Gastrocnemius medialis (tissue), 4 donors: Measurements from ENCODE around the gene WDSUB1. TPM values are rescaled to one million over a fixed set of nuclear protein-coding genes. Genes with fewer than 3 reads are reported as not detected.

Source experiments
- ATAC-seq, 2 donors: fragments of 150-250 bp; one replicate each; pipeline ENCODE4 v1.9.1; 2016
- DNase-seq, 2 donors: peaks; one replicate each; pipeline ENCODE4 v3.0.0-alpha.2; 2019
- H3K27ac ChIP-seq, 4 donors: fragments of 200-600 bp; sonication (generic); 1 replicate in 1 of 4; 2 replicates in 3 of 4; pipeline ENCODE4 v1.5.1; 2016 to 2018; ENCODE audit warnings: mild to moderate bottlenecking in 2 of 4, moderate library complexity in 1 of 4
- H3K27me3 ChIP-seq, 3 donors: fragments of 200-600 bp; sonication (generic) in 2 of 3; 1 replicate in 1 of 3; 2 replicates in 2 of 3; pipeline versions ENCODE4 v1.5.1 to v1.6.0; 2016 to 2019; ENCODE audit warnings: mild to moderate bottlenecking in 1 of 3, moderate library complexity in 1 of 3
- H3K36me3 ChIP-seq, 2 donors: fragments of 200-600 bp; sonication (generic) in 1 of 2; one replicate each; pipeline ENCODE4 v1.5.1; 2017 to 2018
- H3K4me1 ChIP-seq, 2 donors: fragments of 200-600 bp; sonication (generic) in 1 of 2; one replicate each; pipeline ENCODE4 v1.5.1; 2016 to 2017; ENCODE audit warnings: mild to moderate bottlenecking in 2 of 2
- H3K4me3 ChIP-seq, 4 donors: fragments of 200-600 bp; sonication (generic) in 3 of 4; 1 replicate in 1 of 4; 2 replicates in 3 of 4; pipeline ENCODE4 v1.5.1; 2016 to 2019; ENCODE audit warnings: mild to moderate bottlenecking in 2 of 4
- H3K9me3 ChIP-seq, 3 donors: fragments of 200-600 bp; sonication (generic) in 2 of 3; 1 replicate in 1 of 3; 2 replicates in 2 of 3; pipeline ENCODE4 v1.5.1; 2016 to 2019
- CTCF ChIP-seq, 5 experiments: fragments of 450-650 bp in 3 of 5; fragments of 200-600 bp in 2 of 5; sonication (generic) in 2 of 5; IDR thresholded peaks in 4 of 5; conservative IDR thresholded peaks in 1 of 5; 1 replicate in 4 of 5; 2 replicates in 1 of 5; pipeline ENCODE4 v1.5.1; 2016 to 2019; ENCODE audit warnings: antibody characterized with exemption in 5 of 5, mild to moderate bottlenecking in 3 of 5, moderate library complexity in 3 of 5
- POLR2A ChIP-seq, 2 donors: fragments of 450-650 bp; IDR thresholded peaks; one replicate each; pipeline ENCODE4 v1.6.1; 2017; ENCODE audit warnings: antibody characterized with exemption in 2 of 2, mild to moderate bottlenecking in 2 of 2, moderate library complexity in 2 of 2
- in situ Hi-C, 4 donors: fragments of 200-750 bp; cut with MboI; loops; one replicate each; pipeline versions ENCODE4 v1.15.0 to v1.8.0; 2017; ENCODE audit warnings: low sequenced_read_pairs in 4 of 4
- intact Hi-C: fragments of 100-400 bp; cut with DNase I; formaldehyde crosslinking; loops from one replicate; pipeline ENCODE4 v1.15.1; 2023; ENCODE audit warnings: low total_unique reads
- total RNA-seq, 4 donors: library from RNA; depleted of rRNA; stranded (reverse); fragments of >200 nt; gene quantifications; one replicate each; pipeline versions ENCODE4 v1.1.0 to v1.2.3, GENCODE V29; 2016

WDSUB1 gene
- total RNA-seq, 4 donors from 2014 or later: 1.4 to 3.1 (median 2.5) TPM

- intact Hi-C loops: loop anchor here (5.0 kb wide), 2 partner anchors 37 to 462 kb away; partner anchors contain the start of genes MARCHF7 and WDSUB1
- H3K27me3 ChIP-seq: no peaks in the 10 kb centered on the region
- H3K4me3 ChIP-seq: peak overlapping the region in 2 of 4 donors; percentile 18 to 19
- in situ Hi-C loops: no loop called here
- H3K36me3 ChIP-seq: peaks cover 0 to 18% of the 10 kb centered on the region in 2 donors
- DNase-seq (peak; percentile 65 to 79), ATAC-seq (peak; percentile 99)
- H3K4me1 ChIP-seq: peaks cover 10 to 17% of the 10 kb centered on the region in 2 donors
- H3K9me3 ChIP-seq: no peaks in the 10 kb centered on the region
- H3K27ac ChIP-seq: peak overlapping the region; percentile 53 to 66 (median 64)
- TF ChIP-seq CTCF (IDR thresholded peaks at IDR 0.05 in 4 of 5, conservative IDR thresholded peaks at IDR 0.05 in 1 of 5): no peak
- TF ChIP-seq POLR2A (IDR thresholded peaks at IDR 0.05): no peak
Measured at GRCh38 chr2:159249990-159250715, 36.4 kb downstream of the WDSUB1 start.

GRCh38 chr2:159246325-159246988 is 40.0 kb downstream of the WDSUB1 start:
- Histone ChIP-seq H3K36me3 (peaks cover 0 to 30% of the 10 kb centered on the region in 2 donors), H3K27ac (no peak overlapping the region), H3K4me1 (peaks cover 10 to 17% of the 10 kb centered on the region in 2 donors), H3K27me3 (no peaks in the 10 kb centered on the region), H3K4me3 (no peak overlapping the region), H3K9me3 (no peaks in the 10 kb centered on the region)
- in situ Hi-C loops: no loop called here
- intact Hi-C loops: no loop called here
- TF ChIP-seq CTCF (IDR thresholded peaks at IDR 0.05 in 4 of 5, conservative IDR thresholded peaks at IDR 0.05 in 1 of 5): no peak
- TF ChIP-seq POLR2A (IDR thresholded peaks at IDR 0.05): no peak
- DNase-seq (no peak), ATAC-seq (no peak)

GRCh38 chr2:159243529-159243928 is 43.0 kb downstream of the WDSUB1 start:
- peaks cover 0 to 50% of the 10 kb centered on the region in 2 donors for H3K36me3 ChIP-seq
- H3K27ac ChIP-seq: no peak overlapping the region
- TF ChIP-seq POLR2A (IDR thresholded peaks at IDR 0.05) (no peak), CTCF (IDR thresholded peaks at IDR 0.05 in 4 of 5, conservative IDR thresholded peaks at IDR 0.05 in 1 of 5) (no peak)
- no peaks in the 10 kb centered on the region for H3K27me3 ChIP-seq
- no peaks in the 10 kb centered on the region for H3K4me1 ChIP-seq
- ATAC-seq (no peak), DNase-seq (no peak)
- H3K9me3 ChIP-seq: no peaks in the 10 kb centered on the region
- in situ Hi-C loops: no loop called here
- intact Hi-C loops: no loop called here
- H3K4me3 ChIP-seq: no peak overlapping the region

- peaks cover 0 to 38% of the 10 kb centered on the region in 2 donors for H3K36me3 ChIP-seq
- no peak for TF ChIP-seq POLR2A (IDR thresholded peaks at IDR 0.05)
- no peak for TF ChIP-seq CTCF (IDR thresholded peaks at IDR 0.05 in 4 of 5, conservative IDR thresholded peaks at IDR 0.05 in 1 of 5)
- H3K4me3 ChIP-seq: no peak overlapping the region
- in situ Hi-C loops: no loop called here
- H3K27ac ChIP-seq: no peak overlapping the region
- ATAC-seq (no peak), DNase-seq (no peak)
- H3K9me3 ChIP-seq: no peaks in the 10 kb centered on the region
- H3K27me3 ChIP-seq: no peaks in the 10 kb centered on the region
- intact Hi-C loops: no loop called here
- no peaks in the 10 kb centered on the region for H3K4me1 ChIP-seq
Measured at GRCh38 chr2:159234868-159235267, 51.6 kb downstream of the WDSUB1 start.
